SJCRH30 (cell line): Measurements from ENCODE around the gene GEMIN7. TPM values are rescaled to one million over a fixed set of nuclear protein-coding genes. Genes with fewer than 3 reads are reported as not detected.
A peak's percentile ranks its signal among the peaks of the same experiment; 100 is the strongest.

Source experiments
- DNase-seq, 2 experiments: peaks; one replicate each; pipeline ENCODE4 v3.0.0-alpha.2; 2015 to 2020
- H3K27ac ChIP-seq: fragments of 250-450 bp; sonication (Bioruptor Pico); 2 replicates; pipeline ENCODE4 v1.5.1; 2020; ENCODE audit warnings: mild to moderate bottlenecking, moderate library complexity
- H3K27me3 ChIP-seq: fragments of 250-450 bp; sonication (Bioruptor Pico); 2 replicates; pipeline ENCODE4 v1.5.1; 2020; ENCODE audit warnings: mild to moderate bottlenecking, moderate library complexity
- H3K36me3 ChIP-seq: fragments of 250-450 bp; sonication (Bioruptor Pico); 2 replicates; pipeline ENCODE4 v1.5.1; 2020; ENCODE audit warnings: mild to moderate bottlenecking, moderate library complexity
- H3K4me1 ChIP-seq: fragments of 250-450 bp; sonication (Bioruptor Pico); 2 replicates; pipeline ENCODE4 v1.5.1; 2020; ENCODE audit warnings: mild to moderate bottlenecking, moderate library complexity
- H3K4me3 ChIP-seq: fragments of 250-450 bp; sonication (Bioruptor Pico); 2 replicates; pipeline ENCODE4 v1.5.1; 2020; ENCODE audit warnings: mild to moderate bottlenecking, moderate library complexity
- H3K9me3 ChIP-seq: fragments of 250-450 bp; sonication (Bioruptor Pico); replicated peaks from 2 replicates; pipeline ENCODE4 v1.5.1; 2020; ENCODE audit warnings: mild to moderate bottlenecking, moderate library complexity
- total RNA-seq: library from RNA; depleted of rRNA; stranded (reverse); fragments of >200 nt; shearing (Covaris generic); gene quantifications from 2 replicates; pipeline ENCODE4 v1.2.3, GENCODE V29; 2014; rRNA removed

GEMIN7 gene, protein sequence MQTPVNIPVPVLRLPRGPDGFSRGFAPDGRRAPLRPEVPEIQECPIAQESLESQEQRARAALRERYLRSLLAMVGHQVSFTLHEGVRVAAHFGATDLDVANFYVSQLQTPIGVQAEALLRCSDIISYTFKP
- total RNA-seq, result 37.3 and 37.9 TPM in 2 replicates

DNA sequence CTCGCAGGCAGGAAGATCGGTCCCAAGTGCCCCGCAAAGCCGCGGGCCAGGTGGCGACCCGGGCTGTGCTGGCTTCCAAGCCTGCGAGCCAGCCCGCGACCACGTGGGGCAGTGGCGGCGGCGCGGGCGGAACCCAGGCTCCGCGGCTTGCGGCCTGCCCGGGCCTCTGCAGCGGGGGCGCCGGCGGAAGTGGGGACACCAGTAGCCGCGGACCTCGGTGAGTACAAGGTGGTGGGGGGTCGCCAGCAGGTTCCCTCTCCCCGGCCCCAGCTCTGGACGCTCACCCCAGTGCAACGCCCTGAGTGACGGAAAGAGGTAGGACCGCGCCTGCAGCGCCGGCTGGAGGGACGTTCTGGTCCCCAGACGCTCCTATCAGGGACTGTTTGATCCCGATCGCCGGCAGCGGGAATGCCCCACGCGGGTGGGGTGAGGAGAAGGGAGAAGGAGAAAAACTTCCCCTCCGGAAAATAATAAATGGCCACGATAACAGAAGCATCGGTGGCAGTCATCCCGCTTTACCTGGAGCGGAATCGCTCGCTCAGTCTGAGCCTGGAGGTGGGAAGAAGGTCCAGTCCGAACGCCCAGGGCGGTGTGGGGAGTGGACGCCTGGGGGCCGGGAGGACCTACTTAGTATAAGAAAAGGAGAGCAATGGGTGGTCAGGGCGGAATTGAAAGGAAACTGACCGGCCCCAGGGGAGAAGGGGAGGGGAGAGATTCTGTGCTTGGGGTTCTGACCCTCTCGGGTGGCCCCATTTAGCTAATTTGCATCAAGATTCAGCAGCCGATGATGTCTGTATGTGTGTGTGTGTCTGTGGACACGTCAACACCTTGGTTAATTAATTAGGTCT, at the start of gene GEMIN7:
TSS of gene GEMIN7 (plus strand) at position 198 of the 848 bp plus-strand sequence. CDS start 10,855 bp downstream, outside the sequence.
- DNase-seq, result peak; percentile 78 to 82
- Histone ChIP-seq H3K4me3 (peak within 1 kb of the TSS; percentile 99), H3K36me3 (peaks cover 6% of the 10 kb centered on the region; the same call in 1 of the 2 replicates), H3K9me3 (no peaks in the 10 kb centered on the region), H3K27ac (peak within 1 kb of the TSS; percentile 70), H3K4me1 (no peaks in the 10 kb centered on the region), H3K27me3 (no peaks in the 10 kb centered on the region)

DNA sequence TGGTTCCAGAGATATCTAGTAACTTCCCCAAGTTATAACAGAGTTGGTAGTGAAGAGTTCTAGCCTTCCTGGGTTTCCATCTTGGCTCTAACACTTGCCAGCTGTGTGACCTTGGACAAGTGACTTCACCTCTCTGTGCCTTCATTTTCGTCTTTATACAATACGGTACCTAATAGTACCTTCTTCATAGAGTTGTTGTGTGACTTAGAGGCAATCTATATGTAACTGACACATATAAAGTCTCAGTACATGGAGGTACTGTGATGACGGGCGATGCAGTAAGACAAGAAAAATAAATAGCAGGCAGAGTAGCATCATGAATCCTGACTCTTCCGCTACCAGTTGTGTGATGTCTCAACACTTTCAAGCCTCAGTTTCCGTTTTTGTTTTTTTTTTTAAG, 48.2 kb upstream of the GEMIN7 start:
- no peaks in the 10 kb centered on the region for H3K4me1 ChIP-seq
- no peak for DNase-seq
- H3K9me3 ChIP-seq, result no peaks in the 10 kb centered on the region
- H3K27ac ChIP-seq, result no peak overlapping the region
- no peaks in the 10 kb centered on the region for H3K27me3 ChIP-seq
- H3K4me3 ChIP-seq, result no peak overlapping the region
- 0 out of 2 replicates have a peak, but pooled peaks cover 5% of the 10 kb centered on the region for H3K36me3 ChIP-seq

DNA sequence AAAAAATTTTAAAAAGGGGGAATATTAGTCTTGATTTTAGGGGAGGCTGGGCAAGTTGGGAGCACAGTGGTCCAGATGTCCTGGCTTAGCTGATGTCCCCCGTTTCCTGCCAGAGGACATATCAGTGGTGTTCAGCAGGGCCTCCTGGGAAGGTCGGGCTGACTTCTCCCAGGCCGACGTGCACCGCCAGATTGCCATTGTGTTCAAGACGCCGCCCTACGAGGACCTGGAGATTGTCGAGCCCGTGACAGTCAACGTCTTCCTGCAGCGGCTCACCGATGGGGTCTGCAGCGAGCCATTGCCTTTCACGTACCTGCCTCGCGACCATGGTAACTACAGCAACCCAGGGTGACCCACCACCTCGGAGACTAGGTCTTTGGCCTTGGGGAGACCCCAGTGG, 46.6 kb upstream of the GEMIN7 start:
- no peak for DNase-seq
- H3K36me3 ChIP-seq, result 0 out of 2 replicates have a peak, but pooled peaks cover 5% of the 10 kb centered on the region
- H3K9me3 ChIP-seq, result no peaks in the 10 kb centered on the region
- H3K27ac ChIP-seq, result no peak overlapping the region
- no peaks in the 10 kb centered on the region for H3K4me1 ChIP-seq
- no peak overlapping the region for H3K4me3 ChIP-seq
- no peaks in the 10 kb centered on the region for H3K27me3 ChIP-seq

DNA sequence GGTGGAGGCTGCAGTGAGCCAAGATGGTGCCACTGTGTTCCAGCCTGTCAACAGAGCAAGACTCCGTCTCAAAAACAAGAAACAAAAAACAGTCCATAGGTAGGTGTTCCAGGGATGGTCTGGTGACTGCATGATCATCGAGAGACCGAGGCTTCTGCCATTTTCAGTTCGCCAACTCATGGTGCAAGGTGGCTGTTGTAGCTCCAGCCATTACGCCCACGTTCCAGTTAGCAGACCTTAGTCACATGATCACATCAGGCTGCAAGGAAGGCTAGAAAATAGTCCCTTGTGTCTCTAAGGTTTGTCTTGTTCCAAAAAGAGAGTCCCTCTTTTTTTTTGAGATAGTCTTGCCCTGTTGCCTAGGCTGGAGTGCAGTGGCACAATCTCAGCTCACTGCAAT, 43.3 kb upstream of the GEMIN7 start:
- no peak for DNase-seq
- H3K4me3 ChIP-seq, result no peak overlapping the region
- H3K27ac ChIP-seq, result no peak overlapping the region
- H3K27me3 ChIP-seq, result no peaks in the 10 kb centered on the region
- H3K36me3 ChIP-seq, result peaks cover 11% of the 10 kb centered on the region; the same call in 1 of the 2 replicates
- peaks cover 8% of the 10 kb centered on the region; the same call in 1 of the 2 replicates for H3K4me1 ChIP-seq
- no peaks in the 10 kb centered on the region for H3K9me3 ChIP-seq

DNA sequence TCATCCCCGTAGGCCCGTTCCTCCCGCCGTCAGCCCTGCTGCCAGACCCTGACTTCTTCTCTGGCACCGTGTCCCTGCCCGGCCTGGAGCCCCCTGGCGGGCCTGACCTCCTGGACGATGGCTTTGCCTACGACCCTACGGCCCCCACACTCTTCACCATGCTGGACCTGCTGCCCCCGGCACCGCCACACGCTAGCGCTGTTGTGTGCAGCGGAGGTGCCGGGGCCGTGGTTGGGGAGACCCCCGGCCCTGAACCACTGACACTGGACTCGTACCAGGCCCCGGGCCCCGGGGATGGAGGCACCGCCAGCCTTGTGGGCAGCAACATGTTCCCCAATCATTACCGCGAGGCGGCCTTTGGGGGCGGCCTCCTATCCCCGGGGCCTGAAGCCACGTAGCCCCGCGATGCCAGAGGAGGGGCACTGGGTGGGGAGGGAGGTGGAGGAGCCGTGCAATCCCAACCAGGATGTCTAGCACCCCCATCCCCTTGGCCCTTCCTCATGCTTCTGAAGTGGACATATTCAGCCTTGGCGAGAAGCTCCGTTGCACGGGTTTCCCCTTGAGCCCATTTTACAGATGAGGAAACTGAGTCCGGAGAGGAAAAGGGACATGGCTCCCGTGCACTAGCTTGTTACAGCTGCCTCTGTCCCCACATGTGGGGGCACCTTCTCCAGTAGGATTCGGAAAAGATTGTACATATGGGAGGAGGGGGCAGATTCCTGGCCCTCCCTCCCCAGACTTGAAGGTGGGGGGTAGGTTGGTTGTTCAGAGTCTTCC, 41.5 kb upstream of the GEMIN7 start:
- no peak overlapping the region for H3K27ac ChIP-seq
- no peak for DNase-seq
- peaks cover 8% of the 10 kb centered on the region; the same call in 1 of the 2 replicates for H3K4me1 ChIP-seq
- no peaks in the 10 kb centered on the region for H3K9me3 ChIP-seq
- no peak overlapping the region for H3K4me3 ChIP-seq
- H3K27me3 ChIP-seq, result no peaks in the 10 kb centered on the region
- H3K36me3 ChIP-seq, result peaks cover 25% of the 10 kb centered on the region

DNA sequence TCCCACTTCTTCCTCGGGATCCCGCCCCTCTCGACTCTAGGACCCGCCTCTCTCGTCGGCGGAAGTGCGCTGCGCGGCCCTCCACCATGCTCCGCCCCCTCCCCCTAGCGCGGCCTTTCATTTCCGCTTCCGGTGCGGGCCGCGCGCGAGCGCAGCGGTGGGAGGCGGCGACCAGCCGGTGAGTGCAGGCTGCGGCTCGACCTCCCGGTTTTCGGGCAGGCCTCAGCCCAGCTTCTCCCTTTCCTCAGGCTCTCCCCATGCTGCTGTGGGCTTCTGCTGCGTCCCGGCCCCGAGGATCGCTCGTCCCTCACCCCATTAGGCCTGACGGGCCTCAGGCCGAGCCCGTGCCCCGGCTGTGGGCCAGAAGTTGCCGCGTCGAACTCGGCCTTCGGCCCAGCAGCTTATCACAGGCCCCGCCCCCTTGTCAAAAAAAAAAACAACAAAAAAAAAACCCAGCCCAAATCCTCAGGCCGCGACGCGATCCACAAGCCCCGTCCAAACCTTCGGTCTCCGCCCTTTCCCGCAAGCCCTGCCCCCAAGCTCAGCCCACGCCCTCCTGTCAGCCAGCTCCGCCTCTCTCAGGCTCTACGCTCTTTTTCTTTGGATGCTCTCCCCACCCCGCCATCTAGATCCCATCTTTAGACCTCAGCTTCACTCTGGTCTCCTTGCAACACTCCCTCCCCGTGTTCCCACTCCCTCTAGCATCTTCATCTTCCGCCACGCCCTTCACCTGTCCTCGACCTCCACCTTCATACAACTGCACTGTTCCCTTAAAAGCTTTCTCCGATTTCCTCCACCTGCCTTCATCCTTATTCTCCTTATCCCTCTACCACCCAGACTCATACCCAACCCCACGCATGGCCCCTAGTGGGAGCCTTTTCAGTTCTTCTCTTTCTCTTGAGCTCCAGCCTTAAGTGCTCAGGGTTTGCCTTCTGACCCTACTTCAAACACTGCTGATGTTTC, 39.8 kb upstream of the GEMIN7 start, which contains the start of gene CLASRP:
TSS of gene CLASRP (plus strand) at position 115 of the 963 bp plus-strand sequence. CDS start 1,168 bp downstream, outside the sequence.
- DNase-seq, result peak; percentile 89 to 91

DNA sequence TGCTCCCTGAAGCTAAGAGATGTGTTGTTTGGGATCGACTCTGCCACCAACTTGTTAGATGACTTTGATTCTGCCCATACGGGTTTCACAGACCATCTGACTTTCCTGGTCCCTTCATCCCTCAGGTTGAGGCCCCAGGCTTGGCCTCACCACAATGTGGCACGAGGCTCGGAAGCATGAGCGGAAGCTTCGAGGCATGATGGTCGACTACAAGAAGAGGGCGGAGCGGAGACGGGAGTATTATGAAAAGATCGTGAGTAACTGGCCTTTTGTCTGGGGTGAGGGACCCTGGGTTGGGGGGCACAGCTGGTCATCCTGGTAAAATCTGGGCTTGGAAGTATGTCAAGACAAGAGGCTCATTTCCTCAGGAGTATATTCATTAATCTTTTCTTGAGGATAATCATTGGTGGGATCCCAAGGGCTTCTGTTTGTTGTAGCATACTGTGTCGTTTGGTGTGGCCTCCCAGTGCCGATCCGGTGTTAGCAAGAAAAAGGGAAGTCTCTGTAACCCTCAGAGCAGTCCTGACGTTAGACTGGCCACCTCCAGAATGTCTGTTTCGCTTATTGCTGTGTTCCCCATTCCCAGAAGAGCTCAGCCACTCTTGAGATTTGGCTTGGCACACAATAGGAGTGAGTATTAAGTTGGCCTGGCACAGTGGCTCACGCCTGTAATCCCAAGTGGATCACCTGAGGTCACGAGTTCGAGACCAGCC, 38.8 kb upstream of the GEMIN7 start:
- no peak overlapping the region for H3K4me3 ChIP-seq
- H3K27ac ChIP-seq, result no peak overlapping the region
- no peak for DNase-seq
- H3K9me3 ChIP-seq, result no peaks in the 10 kb centered on the region
- peaks cover 49% of the 10 kb centered on the region for H3K36me3 ChIP-seq
- H3K27me3 ChIP-seq, result no peaks in the 10 kb centered on the region
- peaks cover 8% of the 10 kb centered on the region; the same call in 1 of the 2 replicates for H3K4me1 ChIP-seq

More for the DNA sequence above, 39.8 kb upstream of the GEMIN7 start, which contains the start of gene CLASRP:
- Histone ChIP-seq H3K4me1 (peaks cover 8% of the 10 kb centered on the region; the same call in 1 of the 2 replicates), H3K27me3 (no peaks in the 10 kb centered on the region), H3K9me3 (no peaks in the 10 kb centered on the region), H3K36me3 (peaks cover 40% of the 10 kb centered on the region), H3K4me3 (peak within 1 kb of the TSS; percentile 85), H3K27ac (peak within 1 kb of the TSS; percentile 62)

DNA sequence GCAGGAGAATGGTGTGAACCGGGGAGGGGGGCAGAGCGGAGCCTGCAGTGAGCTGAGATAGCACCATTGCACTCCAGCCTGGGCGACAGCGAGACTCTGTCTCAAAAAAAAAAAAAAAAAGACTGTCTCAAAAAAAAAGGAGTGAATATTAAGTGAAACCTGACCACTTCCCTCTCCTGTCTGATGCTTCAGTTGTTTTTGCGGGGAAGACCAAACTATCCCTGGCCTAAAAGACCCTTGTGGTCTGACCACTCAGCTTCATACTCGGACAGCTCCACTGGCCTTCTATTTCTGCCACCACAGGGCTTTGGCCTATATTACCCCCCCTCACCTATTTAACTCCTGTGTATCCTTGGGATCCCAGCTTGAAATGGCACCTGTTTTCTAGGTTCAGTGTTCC, 37.9 kb upstream of the GEMIN7 start:
- H3K36me3 ChIP-seq, result peaks cover 53% of the 10 kb centered on the region

DNA sequence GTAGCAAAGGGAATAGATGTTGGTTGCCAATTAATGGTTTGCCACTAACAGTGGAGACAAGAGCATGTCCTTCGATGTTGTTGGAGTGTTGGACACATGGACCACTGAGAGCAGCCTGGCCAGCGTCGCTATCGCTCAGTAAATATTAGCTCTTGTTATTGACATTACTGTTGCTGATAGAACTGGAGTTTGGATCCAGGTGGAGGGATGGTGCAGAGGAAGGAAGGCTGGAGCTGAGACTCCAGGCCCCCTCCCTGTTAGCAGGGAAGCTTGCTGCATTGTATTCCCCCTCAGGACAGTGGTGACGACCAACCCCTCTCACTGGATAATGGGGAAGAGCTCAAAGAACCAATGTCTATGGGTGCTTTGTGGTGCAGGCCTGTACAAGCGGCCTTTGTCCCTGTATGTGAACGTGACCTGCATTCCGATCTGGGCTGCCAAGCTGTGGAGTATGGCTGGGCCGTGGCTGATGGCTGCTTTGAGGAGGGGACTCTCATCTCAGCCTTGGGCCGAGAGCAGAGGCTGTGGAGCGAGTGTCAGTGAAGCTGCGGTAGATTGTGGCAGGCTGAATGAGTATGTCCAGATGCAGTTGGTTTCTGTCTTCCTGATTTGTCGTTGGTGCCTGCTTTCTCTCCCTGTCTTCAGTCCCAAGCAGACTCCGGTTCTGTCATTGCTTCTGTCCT, 33.2 kb upstream of the GEMIN7 start:
- H3K36me3 ChIP-seq, result peaks cover 52% of the 10 kb centered on the region
- DNase-seq, result no peak

More for the DNA sequence above, 37.9 kb upstream of the GEMIN7 start:
- Histone ChIP-seq H3K27ac (no peak overlapping the region), H3K9me3 (no peaks in the 10 kb centered on the region), H3K4me1 (peaks cover 8% of the 10 kb centered on the region; the same call in 1 of the 2 replicates), H3K4me3 (no peak overlapping the region), H3K27me3 (no peaks in the 10 kb centered on the region)
- no peak for DNase-seq

DNA sequence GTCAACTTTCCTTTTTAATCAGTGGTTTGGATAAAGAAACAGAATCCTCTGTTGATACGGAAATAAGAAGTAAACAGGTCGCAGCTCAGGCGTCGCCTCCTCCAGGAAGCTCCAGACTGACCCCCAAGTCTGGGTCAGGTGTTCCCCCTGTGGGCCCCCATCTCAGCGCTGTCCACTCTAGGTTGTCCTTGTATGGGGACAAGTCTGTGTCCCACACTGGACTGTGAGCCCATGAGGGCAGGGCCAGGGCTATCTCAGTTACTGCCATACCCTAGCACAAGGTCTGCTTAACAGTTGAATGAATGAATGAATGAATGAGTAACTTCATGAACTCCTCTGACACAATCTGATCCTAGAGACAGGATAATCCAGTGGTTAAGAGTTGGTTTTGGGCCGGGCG, 32.7 kb upstream of the GEMIN7 start:
- Histone ChIP-seq H3K9me3 (no peaks in the 10 kb centered on the region), H3K4me3 (no peak overlapping the region), H3K36me3 (peaks cover 48% of the 10 kb centered on the region), H3K27me3 (no peaks in the 10 kb centered on the region), H3K4me1 (peaks cover 5% of the 10 kb centered on the region; the same call in 1 of the 2 replicates), H3K27ac (no peak overlapping the region)
- no peak for DNase-seq

More for the DNA sequence above, 33.2 kb upstream of the GEMIN7 start:
- Histone ChIP-seq H3K27ac (no peak overlapping the region), H3K4me1 (peaks cover 5% of the 10 kb centered on the region; the same call in 1 of the 2 replicates), H3K27me3 (no peaks in the 10 kb centered on the region), H3K4me3 (no peak overlapping the region), H3K9me3 (no peaks in the 10 kb centered on the region)

DNA sequence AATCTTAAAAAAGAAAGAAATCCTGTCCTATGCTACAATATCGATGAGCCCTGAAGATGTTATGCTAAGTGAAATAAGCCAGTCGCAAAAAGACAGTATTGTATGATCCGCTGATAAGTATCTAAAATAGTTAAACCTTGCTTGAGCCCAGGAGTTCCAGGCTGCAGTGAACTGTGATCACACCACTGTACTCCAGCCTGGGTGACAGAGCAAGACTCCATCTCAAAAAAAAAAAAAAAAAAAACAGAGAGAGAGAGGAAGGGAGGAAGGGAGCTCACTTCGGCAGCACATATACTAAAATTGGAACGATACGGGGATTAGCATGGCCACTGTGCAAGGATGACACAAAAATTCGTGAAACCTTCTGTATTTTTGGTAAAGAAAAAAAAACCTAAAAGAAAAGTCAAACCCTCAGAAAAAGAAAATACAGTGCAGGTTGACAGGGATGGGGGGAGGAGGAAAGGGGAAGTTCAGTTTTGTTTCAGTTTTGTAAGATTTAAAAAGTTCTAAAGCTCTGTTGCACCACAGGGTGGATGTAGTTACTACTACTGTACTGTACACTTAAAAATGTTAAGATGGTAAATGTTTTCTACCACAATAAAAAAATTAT, 31.8 kb upstream of the GEMIN7 start:
- no peaks in the 10 kb centered on the region for H3K9me3 ChIP-seq
- peak in 1 of 2 experiments; percentile 37 for DNase-seq
- peaks cover 39% of the 10 kb centered on the region for H3K36me3 ChIP-seq
- H3K27ac ChIP-seq, result 0 out of 2 replicates have a peak overlapping the region, but pooled peaks have one; percentile 14
- H3K4me1 ChIP-seq, result peaks cover 5% of the 10 kb centered on the region; the same call in 1 of the 2 replicates
- no peak overlapping the region for H3K4me3 ChIP-seq
- no peaks in the 10 kb centered on the region for H3K27me3 ChIP-seq

DNA sequence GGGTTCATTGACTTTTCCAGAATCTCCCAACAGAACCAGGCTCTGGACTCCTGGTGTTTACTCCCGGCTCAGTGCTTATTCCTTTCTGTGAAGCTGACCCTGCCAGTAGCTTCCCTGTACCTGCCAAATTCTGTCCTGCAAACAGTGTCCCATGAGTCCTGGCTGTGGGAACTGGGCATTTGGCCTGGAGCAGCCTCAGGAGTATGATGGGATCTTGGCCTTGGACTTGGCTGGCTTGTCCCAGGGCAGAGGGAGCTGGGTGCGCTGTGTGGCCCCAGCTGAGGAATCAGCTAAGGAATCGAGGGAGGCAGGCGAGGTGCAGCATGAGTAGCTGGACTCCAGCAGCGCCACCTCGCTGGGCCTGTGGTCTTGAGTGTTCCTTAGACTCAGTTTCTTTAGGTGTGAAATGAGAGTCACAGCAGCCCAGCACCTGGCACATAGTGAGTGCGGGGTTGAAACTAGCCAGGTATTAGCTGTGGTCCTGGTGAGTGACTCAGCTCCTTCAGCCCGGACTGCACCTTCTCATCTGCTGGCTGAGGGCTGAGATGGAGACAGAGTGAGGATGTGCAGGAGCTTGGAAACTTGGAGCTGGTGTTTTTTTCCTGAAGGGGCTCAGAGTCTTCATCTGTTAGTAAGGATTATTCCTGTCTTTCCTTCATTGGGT, 29.9 kb upstream of the GEMIN7 start:
- Histone ChIP-seq H3K27ac (no peak overlapping the region), H3K4me1 (peaks cover 5% of the 10 kb centered on the region; the same call in 1 of the 2 replicates), H3K27me3 (no peaks in the 10 kb centered on the region), H3K36me3 (peaks cover 35% of the 10 kb centered on the region), H3K9me3 (no peaks in the 10 kb centered on the region), H3K4me3 (no peak overlapping the region)
- no peak for DNase-seq
